BE2C (cell line): ENCODE results near the gene PACRG.

Source experiments
- DNase-seq: peaks from one replicate; pipeline ENCODE4 v3.0.0-alpha.2; 2020
- H3K27me3 ChIP-seq: fragments of 250-450 bp; sonication (Bioruptor Pico); 2 replicates; pipeline ENCODE4 v1.5.1; 2020; ENCODE audit warnings: mild to moderate bottlenecking
- H3K36me3 ChIP-seq: fragments of 250-450 bp; sonication (Bioruptor Pico); 2 replicates; pipeline ENCODE4 v1.5.1; 2020; ENCODE audit warnings: mild to moderate bottlenecking
- H3K4me1 ChIP-seq: fragments of 250-450 bp; sonication (Bioruptor Pico); 2 replicates; pipeline ENCODE4 v1.5.1; 2020
- H3K4me3 ChIP-seq: 2 replicates; pipeline ENCODE4 v1.5.1; 2011; ENCODE audit warnings: low read depth, low read length
- H3K9me3 ChIP-seq: fragments of 250-450 bp; sonication (Bioruptor Pico); 2 replicates; pipeline ENCODE4 v1.5.1; 2020
- CTCF ChIP-seq: IDR thresholded peaks from 2 replicates; pipeline ENCODE4 v1.5.1; 2012; ENCODE audit warnings: mild to moderate bottlenecking, low read depth, low read length

Gene PACRG

GRCh38 chr6:162825597-162825996 lies 97.8 kb downstream of the PACRG start:
- no peak for TF ChIP-seq CTCF
- H3K36me3 ChIP-seq, result no peaks in the 10 kb centered on the region
- no peak overlapping the region for H3K4me3 ChIP-seq
- H3K9me3 ChIP-seq, result no peaks in the 10 kb centered on the region
- DNase-seq, result no peak
- H3K27me3 ChIP-seq, result no peaks in the 10 kb centered on the region
- no peaks in the 10 kb centered on the region; the same call in 1 of the 2 replicates for H3K4me1 ChIP-seq

DNA sequence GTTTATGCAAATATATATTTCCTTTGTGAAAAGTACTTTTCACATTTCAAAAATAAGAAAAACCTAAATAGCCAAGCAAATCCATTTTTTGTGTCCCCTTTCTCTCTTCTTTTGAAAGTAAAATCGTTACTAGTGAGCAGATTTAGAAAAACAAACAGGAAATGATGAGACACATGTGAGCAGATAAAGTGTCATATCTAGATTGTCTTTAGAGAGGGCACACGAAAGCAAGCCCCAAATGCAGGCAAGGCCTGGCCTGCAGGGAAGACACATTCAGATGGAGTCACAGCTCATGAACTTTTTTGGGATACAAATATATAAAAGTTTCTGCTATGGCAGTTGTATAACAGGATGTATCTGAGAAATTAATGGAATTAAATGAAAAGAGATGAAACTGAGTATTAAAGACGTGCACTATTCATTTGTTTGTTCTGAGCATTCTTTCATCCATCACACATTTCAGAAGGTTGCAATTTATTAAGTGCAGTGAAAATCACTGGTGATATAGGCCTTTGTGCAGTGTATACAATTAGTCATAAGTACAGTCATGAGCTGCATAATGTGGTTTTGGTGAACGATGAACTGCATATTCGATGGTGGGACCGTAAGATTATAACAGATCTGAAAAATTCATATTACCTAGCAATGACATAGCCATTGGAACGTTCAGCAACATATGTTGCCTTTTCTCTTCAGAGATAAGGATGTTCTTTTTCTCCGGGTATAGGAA lies 101.4 kb downstream of the PACRG start:
- no peak for TF ChIP-seq CTCF
- H3K36me3 ChIP-seq, result no peaks in the 10 kb centered on the region
- H3K9me3 ChIP-seq, result no peaks in the 10 kb centered on the region
- H3K4me1 ChIP-seq, result no peaks in the 10 kb centered on the region
- DNase-seq, result no peak
- no peaks in the 10 kb centered on the region for H3K27me3 ChIP-seq
- H3K4me3 ChIP-seq, result no peak overlapping the region

GRCh38 chr6:162833776-162834175 lies 106.0 kb downstream of the PACRG start:
- Histone ChIP-seq H3K27me3 (no peaks in the 10 kb centered on the region), H3K9me3 (no peaks in the 10 kb centered on the region), H3K4me3 (no peak overlapping the region), H3K36me3 (no peaks in the 10 kb centered on the region), H3K4me1 (no peaks in the 10 kb centered on the region)
- DNase-seq, result no peak
- TF ChIP-seq CTCF, result no peak

- Histone ChIP-seq H3K4me3 (no peak overlapping the region), H3K4me1 (peaks cover 13% of the 10 kb centered on the region), H3K9me3 (no peaks in the 10 kb centered on the region), H3K27me3 (no peaks in the 10 kb centered on the region), H3K36me3 (no peaks in the 10 kb centered on the region)
- 0 out of 2 replicates have a peak, but pooled peaks have one; percentile 9 for TF ChIP-seq CTCF
- DNase-seq, result no peak
Measured at GRCh38 chr6:162845972-162846371, 118.2 kb downstream of the PACRG start.

DNA sequence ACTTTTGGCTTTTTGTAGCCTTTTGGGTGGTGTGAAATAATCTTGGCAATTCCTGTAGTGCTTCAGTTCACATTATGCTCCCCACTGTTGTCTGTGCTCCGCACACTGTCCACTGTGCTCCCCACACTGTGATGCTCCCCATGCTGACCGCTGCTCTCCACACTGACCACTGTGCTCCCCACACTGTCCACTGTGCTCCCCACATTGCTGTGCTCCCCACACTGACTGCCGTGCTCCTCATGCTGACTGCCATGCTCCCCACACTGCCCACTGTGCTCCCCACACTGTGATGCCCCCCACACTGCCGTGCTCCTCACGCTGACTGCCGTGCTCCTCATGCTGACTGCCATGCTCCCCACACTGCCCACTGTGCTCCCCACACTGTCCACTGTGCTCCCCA lies 118.9 kb downstream of the PACRG start:
- no peak for DNase-seq
- Histone ChIP-seq H3K4me3 (no peak overlapping the region), H3K4me1 (peaks cover 13% of the 10 kb centered on the region), H3K27me3 (no peaks in the 10 kb centered on the region), H3K36me3 (no peaks in the 10 kb centered on the region), H3K9me3 (no peaks in the 10 kb centered on the region)
- TF ChIP-seq CTCF, result no peak

DNA sequence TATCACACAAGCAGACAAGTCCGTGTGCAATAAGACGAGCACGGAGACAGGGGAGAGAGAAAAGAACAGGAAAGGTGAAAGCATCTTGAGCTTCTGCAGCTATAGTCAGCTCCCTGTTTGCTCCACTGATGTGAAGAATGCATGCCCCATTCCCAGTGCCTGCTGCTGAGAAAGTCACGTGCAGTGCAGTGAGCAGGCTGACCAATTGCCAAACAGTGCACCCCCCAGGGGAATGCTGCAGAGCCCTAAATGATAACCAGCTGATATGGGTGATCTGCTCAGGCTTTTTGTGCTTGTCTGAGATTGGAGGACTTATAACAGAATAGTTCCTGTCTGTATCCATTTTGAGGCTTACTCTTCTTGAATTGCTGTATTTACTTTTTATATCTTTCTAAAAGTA lies 121.5 kb downstream of the PACRG start:
- Histone ChIP-seq H3K36me3 (no peaks in the 10 kb centered on the region), H3K27me3 (no peaks in the 10 kb centered on the region), H3K4me1 (peaks cover 17% of the 10 kb centered on the region), H3K4me3 (no peak overlapping the region), H3K9me3 (no peaks in the 10 kb centered on the region)
- DNase-seq, result peak; percentile 90
- TF ChIP-seq CTCF, result no peak
